Measurements from ENCODE around the gene ENTREP1.
"Not testable (repeated sequence)": the region's sequence is repeated elsewhere in the genome, so short reads cannot be mapped to it uniquely, and the experiment has no call there.

ENTREP1 gene

GRCh38 chr9:69324549-69325401 lies at the start of gene ENTREP1:
ENTREP1 (plus strand) TSS chr9:69325215; CDS start chr9:69325310, 95 bp downstream.
- peak; percentile 81 for DNase-seq

DNA sequence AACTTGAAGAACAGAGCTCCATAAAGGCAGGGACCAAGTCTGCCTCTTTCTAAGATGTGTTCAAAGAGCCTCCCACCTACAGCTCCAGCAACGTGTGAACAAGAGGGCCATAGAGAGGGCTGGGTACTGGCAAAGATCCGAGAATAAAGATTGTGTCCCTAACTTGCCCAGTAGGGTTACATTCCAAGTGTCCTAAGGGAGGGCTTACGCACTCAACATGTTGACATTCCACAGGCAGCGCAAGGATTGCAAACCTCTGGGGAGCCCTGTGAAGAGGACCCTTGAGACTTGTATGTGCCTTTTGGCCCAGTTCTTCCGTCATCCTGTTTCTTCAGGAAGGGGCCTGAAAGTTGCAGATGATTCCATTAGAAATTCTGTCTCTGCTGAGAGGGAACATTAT lies 48.2 kb upstream of the ENTREP1 start:
- no peak for DNase-seq

DNA sequence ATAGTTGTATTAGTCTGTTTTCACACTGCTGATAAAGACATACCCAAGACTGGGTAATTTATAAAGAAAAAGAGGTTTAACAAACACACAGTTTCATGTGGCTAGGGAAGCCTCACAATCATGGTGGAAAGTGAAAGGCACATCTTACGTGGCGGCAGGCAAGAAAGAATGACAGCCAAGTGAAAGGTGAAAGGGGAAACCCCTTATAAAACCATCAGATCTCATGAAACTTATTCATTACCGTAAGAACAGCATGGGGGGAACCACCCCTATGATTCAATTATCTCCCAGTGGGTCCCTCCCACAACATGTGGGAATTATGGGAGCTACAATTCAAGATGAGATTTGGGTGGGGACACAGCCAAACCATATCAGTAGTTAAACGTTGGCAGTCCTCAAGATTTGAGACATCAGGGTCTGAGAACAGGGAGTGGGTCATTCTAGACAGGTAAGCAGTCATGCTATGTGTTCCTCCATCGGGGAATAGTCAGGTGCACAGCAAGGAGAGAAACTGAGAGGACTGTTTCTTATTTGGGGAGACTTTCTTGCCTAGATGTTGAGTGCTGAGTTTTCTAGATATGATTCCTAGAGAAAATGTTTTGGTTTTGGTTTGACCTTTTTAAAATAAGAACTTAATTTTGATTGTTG lies 45.8 kb upstream of the ENTREP1 start:
- no peak for DNase-seq

DNA sequence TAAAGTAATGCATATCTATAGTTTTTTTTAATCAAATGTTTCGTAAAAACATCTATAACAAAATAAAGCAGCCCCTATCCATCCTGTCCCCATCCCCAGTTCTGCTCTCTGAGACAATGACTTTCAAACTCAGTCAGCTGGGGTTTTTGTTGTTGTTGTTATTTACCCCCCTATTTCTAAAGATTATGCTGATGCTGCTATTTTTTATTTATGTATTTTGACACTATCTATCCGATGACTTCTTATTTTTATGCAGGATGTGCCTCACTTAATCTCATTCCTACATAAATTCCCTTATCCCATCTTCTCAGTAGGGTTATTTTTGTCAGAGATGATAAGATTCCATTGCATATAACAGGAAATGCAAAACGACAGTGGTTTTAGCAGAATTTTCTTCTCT lies 45.3 kb upstream of the ENTREP1 start:
- DNase-seq = no peak

DNA sequence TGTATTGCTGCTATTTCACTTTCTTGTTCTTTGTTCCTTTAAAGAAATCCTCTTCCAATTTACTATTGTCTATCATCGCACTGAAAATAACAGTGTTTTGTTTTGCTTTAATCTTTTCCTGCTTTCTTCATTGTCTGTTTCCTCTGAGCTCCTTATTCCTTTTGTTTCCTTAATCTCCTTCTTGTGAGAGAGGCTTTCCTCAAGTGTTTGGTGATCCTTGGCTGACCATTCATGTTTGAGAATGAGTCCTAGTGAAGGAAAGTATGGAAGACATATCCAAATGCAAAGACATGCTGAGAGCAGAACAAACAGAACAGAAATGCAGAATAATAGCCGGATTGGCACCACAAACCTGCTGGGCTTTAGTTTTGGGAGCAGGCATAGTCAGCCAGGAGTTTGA lies 42.0 kb upstream of the ENTREP1 start:
- no peak for DNase-seq

- no peak for DNase-seq
These were observed 32.9 kb upstream of the ENTREP1 start for GRCh38 chr9:69292078-69292477.

GRCh38 chr9:69293156-69293555 lies 31.9 kb upstream of the ENTREP1 start:
- DNase-seq = no peak

- DNase-seq = no peak
These were observed 29.0 kb upstream of the ENTREP1 start for GRCh38 chr9:69295872-69296552.

GRCh38 chr9:69297300-69297980 lies 27.6 kb upstream of the ENTREP1 start:
- peak; percentile 26 for DNase-seq

DNA sequence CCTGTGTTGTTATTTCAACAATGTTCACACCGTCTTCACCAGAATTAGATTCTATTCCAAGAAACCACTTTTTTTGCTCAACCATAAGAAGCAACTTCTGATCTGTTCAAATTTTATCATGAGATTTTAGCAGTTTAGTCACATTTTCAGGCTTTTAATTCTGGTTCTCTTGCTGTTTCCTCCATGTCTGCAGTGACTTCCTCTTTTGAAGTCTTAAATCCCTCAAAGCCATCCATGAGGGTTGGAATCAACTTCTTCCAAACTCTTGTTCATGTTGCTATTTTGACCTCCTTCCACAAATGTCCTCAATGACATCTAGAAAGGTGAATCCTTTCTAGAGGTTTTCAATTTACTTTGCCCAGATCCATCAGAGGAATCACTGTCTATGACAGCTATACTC lies 25.7 kb upstream of the ENTREP1 start:
- no peak for DNase-seq

- DNase-seq = no peak
These were observed 25.2 kb upstream of the ENTREP1 start for GRCh38 chr9:69299826-69300225.

- DNase-seq = no peak
These were observed 21.7 kb upstream of the ENTREP1 start for GRCh38 chr9:69303331-69303730.

- DNase-seq = not testable (repeated sequence)
These were observed 18.0 kb upstream of the ENTREP1 start for GRCh38 chr9:69306895-69307445.

DNA sequence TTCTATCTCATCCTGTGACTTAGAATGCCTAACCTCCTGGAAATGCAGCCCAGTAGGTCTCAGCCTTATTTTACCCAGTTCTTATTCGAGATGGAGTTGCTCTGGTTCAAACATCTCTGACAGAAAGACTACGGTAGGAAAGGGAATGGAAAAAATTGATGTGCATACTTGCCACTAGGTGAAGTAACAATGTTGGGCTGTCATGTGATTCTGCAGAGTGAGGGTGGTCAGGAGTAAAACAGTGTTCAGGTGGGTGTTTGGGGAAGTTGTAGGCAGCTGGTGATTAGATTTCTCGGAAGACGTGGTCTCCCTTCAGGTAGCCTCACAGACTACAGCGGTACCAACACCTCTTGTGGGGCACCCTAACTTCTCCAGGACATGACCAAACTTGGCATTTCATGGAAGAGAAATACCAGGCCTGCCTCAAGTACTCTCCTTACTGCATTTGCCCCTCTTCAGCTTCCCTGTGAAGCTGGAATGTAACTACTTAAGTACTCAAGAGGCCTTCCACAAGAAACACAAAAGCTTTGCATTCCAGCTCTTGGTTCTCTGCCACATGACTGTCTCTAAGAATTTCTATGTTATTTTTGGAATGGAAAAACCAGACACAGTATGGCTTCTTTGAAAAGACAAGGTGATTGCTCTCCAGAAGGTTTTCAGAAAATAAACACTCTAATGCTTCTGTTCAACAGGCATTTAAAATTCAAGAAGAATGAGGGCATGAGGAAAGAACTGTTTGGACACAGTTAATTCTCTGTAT lies 17.4 kb upstream of the ENTREP1 start:
- DNase-seq = peak; percentile 9

- DNase-seq = no peak
These were observed 16.6 kb upstream of the ENTREP1 start for GRCh38 chr9:69308206-69308931.

DNA sequence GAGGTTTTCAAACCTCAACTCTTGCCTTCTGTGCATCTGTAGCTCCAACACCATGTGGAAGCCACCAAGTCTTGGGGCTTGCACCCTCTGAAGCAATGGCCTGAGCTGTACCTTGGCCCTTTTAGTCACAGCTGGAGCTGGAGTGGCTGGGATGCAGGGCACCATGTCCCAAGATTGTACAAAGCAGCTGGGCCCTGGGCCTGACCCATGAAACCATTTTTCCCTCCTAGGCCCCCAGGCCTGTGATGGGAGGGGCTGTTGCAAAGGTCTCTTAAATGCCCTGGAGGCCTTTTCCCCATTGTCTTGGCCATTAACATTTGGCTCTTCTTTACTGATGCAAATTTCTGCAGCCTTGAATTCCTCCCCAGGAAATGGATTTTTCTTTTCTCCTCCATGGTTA lies 11.8 kb upstream of the ENTREP1 start:
- DNase-seq = no peak

GRCh38 chr9:69314547-69314946 lies 10.5 kb upstream of the ENTREP1 start:
- no peak for DNase-seq

- DNase-seq = no peak
These were observed 7.9 kb upstream of the ENTREP1 start for GRCh38 chr9:69317081-69317480.

GRCh38 chr9:69317894-69318293 lies 7.1 kb upstream of the ENTREP1 start:
- no peak for DNase-seq

GRCh38 chr9:69319324-69320025 lies 5.5 kb upstream of the ENTREP1 start:
- no peak for DNase-seq

- DNase-seq = no peak
These were observed 2.8 kb upstream of the ENTREP1 start for GRCh38 chr9:69322256-69322655.
